ENCODE data around the gene FBXL20.
"Not testable (repeated sequence)": the region's sequence is repeated elsewhere in the genome, so short reads cannot be mapped to it uniquely, and the experiment has no call there.

Gene FBXL20

GRCh38 chr17:39380144-39380543, 21.3 kb downstream of the FBXL20 start:
- no peak for DNase-seq

GRCh38 chr17:39376434-39376833, 25.0 kb downstream of the FBXL20 start:
- no peak for DNase-seq

- DNase-seq = not testable (repeated sequence)
These were observed 33.6 kb downstream of the FBXL20 start for GRCh38 chr17:39367805-39368204.

- DNase-seq = no peak
These were observed 35.6 kb downstream of the FBXL20 start for GRCh38 chr17:39365872-39366271.

- DNase-seq = no peak
These were observed 36.2 kb downstream of the FBXL20 start for GRCh38 chr17:39365242-39365641.

GRCh38 chr17:39364236-39365025, 37.0 kb downstream of the FBXL20 start:
- no peak for DNase-seq

- no peak for DNase-seq
These were observed 40.4 kb downstream of the FBXL20 start for GRCh38 chr17:39361064-39361463.

- DNase-seq = no peak
These were observed 40.9 kb downstream of the FBXL20 start for GRCh38 chr17:39360537-39360936.

GRCh38 chr17:39359994-39360393, 41.4 kb downstream of the FBXL20 start:
- DNase-seq = no peak

GRCh38 chr17:39357986-39358385, 43.4 kb downstream of the FBXL20 start:
- DNase-seq = no peak

GRCh38 chr17:39357488-39357887, 43.9 kb downstream of the FBXL20 start:
- DNase-seq = no peak

GRCh38 chr17:39352986-39353385, 48.4 kb downstream of the FBXL20 start:
- DNase-seq = no peak

GRCh38 chr17:39352511-39352910, 48.9 kb downstream of the FBXL20 start:
- DNase-seq = no peak

- no peak for DNase-seq
These were observed 49.9 kb downstream of the FBXL20 start for GRCh38 chr17:39351508-39351907.

GRCh38 chr17:39349246-39349645, 52.2 kb downstream of the FBXL20 start:
- DNase-seq = no peak

GRCh38 chr17:39346863-39347262, 54.6 kb downstream of the FBXL20 start:
- not testable (repeated sequence) for DNase-seq

GRCh38 chr17:39341541-39341940, 59.9 kb downstream of the FBXL20 start:
- no peak for DNase-seq

GRCh38 chr17:39340731-39341130, 60.7 kb downstream of the FBXL20 start:
- DNase-seq = no peak

- DNase-seq = no peak
These were observed 62.2 kb downstream of the FBXL20 start for GRCh38 chr17:39339272-39339671.

- not testable (repeated sequence) for DNase-seq
These were observed 63.8 kb downstream of the FBXL20 start for GRCh38 chr17:39337649-39338048.

- DNase-seq = no peak
These were observed 65.7 kb downstream of the FBXL20 start for GRCh38 chr17:39335704-39336223.

- not testable (repeated sequence) for DNase-seq
These were observed 67.2 kb downstream of the FBXL20 start for GRCh38 chr17:39334008-39334744.

GRCh38 chr17:39332092-39332491, 69.3 kb downstream of the FBXL20 start:
- no peak for DNase-seq

- DNase-seq = no peak
These were observed 72.6 kb downstream of the FBXL20 start for GRCh38 chr17:39328815-39329214.
